22Rv1 (cell line): ENCODE data around the gene SRPK1.
"Not testable (repeated sequence)": the region's sequence is repeated elsewhere in the genome, so short reads cannot be mapped to it uniquely, and the experiment has no call there.

Source experiments
- ZFX ChIP-seq: fragments of 450-650 bp; IDR thresholded peaks from 2 replicates; pipeline ENCODE4 v1.6.1; 2017; ENCODE audit warnings: antibody characterized with exemption, borderline replicate concordance
- TF ChIP-seq, protein P1 (sequence below): fragments of 450-650 bp; IDR thresholded peaks from 2 replicates; pipeline ENCODE4 v1.5.1; 2017; ENCODE audit warnings: mild to moderate bottlenecking

GRCh38 chr6:35916893-35917292, 4.0 kb downstream of the SRPK1 start:
- TF ChIP-seq, protein P1, sequence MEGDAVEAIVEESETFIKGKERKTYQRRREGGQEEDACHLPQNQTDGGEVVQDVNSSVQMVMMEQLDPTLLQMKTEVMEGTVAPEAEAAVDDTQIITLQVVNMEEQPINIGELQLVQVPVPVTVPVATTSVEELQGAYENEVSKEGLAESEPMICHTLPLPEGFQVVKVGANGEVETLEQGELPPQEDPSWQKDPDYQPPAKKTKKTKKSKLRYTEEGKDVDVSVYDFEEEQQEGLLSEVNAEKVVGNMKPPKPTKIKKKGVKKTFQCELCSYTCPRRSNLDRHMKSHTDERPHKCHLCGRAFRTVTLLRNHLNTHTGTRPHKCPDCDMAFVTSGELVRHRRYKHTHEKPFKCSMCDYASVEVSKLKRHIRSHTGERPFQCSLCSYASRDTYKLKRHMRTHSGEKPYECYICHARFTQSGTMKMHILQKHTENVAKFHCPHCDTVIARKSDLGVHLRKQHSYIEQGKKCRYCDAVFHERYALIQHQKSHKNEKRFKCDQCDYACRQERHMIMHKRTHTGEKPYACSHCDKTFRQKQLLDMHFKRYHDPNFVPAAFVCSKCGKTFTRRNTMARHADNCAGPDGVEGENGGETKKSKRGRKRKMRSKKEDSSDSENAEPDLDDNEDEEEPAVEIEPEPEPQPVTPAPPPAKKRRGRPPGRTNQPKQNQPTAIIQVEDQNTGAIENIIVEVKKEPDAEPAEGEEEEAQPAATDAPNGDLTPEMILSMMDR, result not testable (repeated sequence)
- not testable (repeated sequence) for TF ChIP-seq ZFX
